ENCODE data around the gene TRAK1. TPM values are rescaled to one million over a fixed set of nuclear protein-coding genes. Genes with fewer than 3 reads are reported as not detected.

Gene TRAK1
- total RNA-seq, 2 experiments from 2014 or later = 23.7 to 25.9 TPM

DNA sequence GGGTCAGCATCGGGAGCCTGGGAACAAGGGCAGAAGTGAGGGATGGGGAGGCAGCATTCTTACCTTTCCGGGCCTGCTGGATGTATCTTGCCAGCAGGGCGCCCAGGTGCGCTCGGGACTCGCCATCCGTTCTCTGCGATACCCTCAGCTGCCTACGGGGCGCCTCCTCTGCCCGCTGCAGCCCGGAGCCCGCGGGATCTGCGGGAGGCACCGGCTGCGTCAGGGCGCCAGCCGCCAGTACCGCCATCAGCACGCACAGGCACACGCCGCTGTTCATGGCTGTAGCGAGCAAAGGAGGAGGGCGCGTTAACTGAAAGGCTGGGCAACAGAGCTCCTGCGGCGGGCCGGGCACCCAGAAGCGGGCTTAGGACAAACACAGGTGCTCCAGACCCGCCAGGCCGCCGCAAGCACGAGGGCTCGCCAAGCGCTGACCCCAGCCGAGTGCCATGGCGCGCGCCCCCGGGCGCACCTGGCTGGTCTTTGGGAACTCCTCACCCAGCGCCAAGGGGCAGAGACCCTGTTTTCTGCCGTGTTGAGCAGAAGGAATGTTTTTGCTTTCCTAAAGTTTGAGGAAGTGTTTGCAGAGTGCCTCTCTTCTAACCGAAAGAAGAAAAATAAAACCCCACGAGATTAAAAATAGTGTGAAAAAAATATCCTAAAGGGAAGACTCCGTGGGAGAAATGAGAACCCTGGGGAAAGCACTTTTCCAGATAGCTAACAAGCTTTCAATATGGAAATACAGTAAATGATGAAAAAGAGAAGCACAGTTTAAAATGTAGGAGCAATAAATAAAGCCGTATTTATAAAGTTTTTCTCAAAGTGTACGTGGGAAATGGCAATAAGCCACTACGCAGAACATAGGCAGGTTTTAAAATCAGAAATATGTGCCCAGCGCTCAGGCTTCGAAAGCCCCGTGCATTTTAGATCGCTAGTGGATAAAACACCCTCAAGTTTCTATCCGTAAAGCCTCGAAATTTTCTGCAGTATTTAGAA, 172.5 kb downstream of the TRAK1 start:
- Mint-ChIP-seq H3K4me3 (no peak overlapping the region), H3K9me3 (no peaks in the 10 kb centered on the region), H3K4me1 (peaks cover 2% of the 10 kb centered on the region), H3K36me3 (ENCODE audit: low read depth) (no peaks in the 10 kb centered on the region), H3K27ac (no peak overlapping the region), H3K27me3 (peaks cover 71% of the 10 kb centered on the region)
- ChIA-PET POLR2A (no interaction called here), CTCF (no interaction called here)
- DNase-seq = no peak

- POLR2A ChIA-PET = no interaction called here
- no peak overlapping the region for H3K4me3 Mint-ChIP-seq
- no peak overlapping the region for H3K27ac Mint-ChIP-seq
- no peaks in the 10 kb centered on the region for H3K9me3 Mint-ChIP-seq
- CTCF ChIA-PET = no interaction called here
- H3K36me3 Mint-ChIP-seq (ENCODE audit: low read depth) = no peaks in the 10 kb centered on the region
- DNase-seq = no peak
- peaks cover 2% of the 10 kb centered on the region for H3K4me1 Mint-ChIP-seq
- peaks cover 72% of the 10 kb centered on the region for H3K27me3 Mint-ChIP-seq
These were observed 173.4 kb downstream of the TRAK1 start for GRCh38 chr3:42264399-42265058.

GRCh38 chr3:42265059-42265991, 174.2 kb downstream of the TRAK1 start:
- Mint-ChIP-seq H3K4me1 (peaks cover 2% of the 10 kb centered on the region), H3K27me3 (peaks cover 67% of the 10 kb centered on the region), H3K27ac (no peak overlapping the region), H3K36me3 (ENCODE audit: low read depth) (no peaks in the 10 kb centered on the region), H3K4me3 (no peak overlapping the region), H3K9me3 (no peaks in the 10 kb centered on the region)
- ChIA-PET CTCF (no interaction called here), POLR2A (no interaction called here)
- DNase-seq = no peak

- Mint-ChIP-seq H3K36me3 (ENCODE audit: low read depth) (no peaks in the 10 kb centered on the region), H3K4me3 (no peak within 1 kb of the TSS), H3K27me3 (peaks cover 68% of the 10 kb centered on the region), H3K9me3 (no peaks in the 10 kb centered on the region), H3K27ac (no peak within 1 kb of the TSS), H3K4me1 (peaks cover 2% of the 10 kb centered on the region)
- DNase-seq = no peak
- CTCF ChIA-PET = no interaction called here
- POLR2A ChIA-PET = no interaction called here
These were observed 174.9 kb downstream of the TRAK1 start, which contains the start of gene CCK for GRCh38 chr3:42266085-42266484. Gene CCK (minus strand): TSS chr3:42266185. CDS start chr3:42263630, 2,555 bp downstream.

- Mint-ChIP-seq H3K4me3 (no peak overlapping the region), H3K9me3 (no peaks in the 10 kb centered on the region), H3K36me3 (ENCODE audit: low read depth) (no peaks in the 10 kb centered on the region), H3K4me1 (peaks cover 2% of the 10 kb centered on the region), H3K27me3 (peaks cover 60% of the 10 kb centered on the region), H3K27ac (no peak overlapping the region)
- POLR2A ChIA-PET = no interaction called here
- no peak for DNase-seq
- CTCF ChIA-PET = no interaction called here
These were observed 176.7 kb downstream of the TRAK1 start for GRCh38 chr3:42267878-42268277.

DNA sequence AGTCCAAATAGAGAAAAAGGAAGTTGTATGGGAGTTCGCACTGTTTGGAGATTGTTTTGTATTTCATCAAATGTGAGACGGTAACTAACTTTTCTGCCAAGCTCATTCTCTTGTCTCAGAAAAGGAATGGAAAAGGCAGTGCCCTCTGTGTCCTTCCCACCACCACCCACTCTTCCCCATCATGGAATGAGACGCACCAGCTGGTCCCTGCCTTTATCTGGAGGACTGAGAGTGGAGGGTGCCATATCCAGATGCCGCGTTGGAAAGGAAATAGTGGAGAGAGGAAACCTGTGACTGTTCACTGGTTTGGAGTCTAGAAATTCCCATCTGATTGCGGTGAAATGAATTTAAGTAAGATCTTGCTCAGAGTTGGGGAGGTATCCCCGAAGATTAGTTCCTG, 178.5 kb downstream of the TRAK1 start:
- CTCF ChIA-PET = no interaction called here

GRCh38 chr3:42270561-42270960, 179.4 kb downstream of the TRAK1 start:
- H3K4me3 Mint-ChIP-seq = no peak overlapping the region
- POLR2A ChIA-PET = no interaction called here
- no peaks in the 10 kb centered on the region for H3K9me3 Mint-ChIP-seq
- H3K4me1 Mint-ChIP-seq = no peaks in the 10 kb centered on the region
- DNase-seq = no peak
- H3K27ac Mint-ChIP-seq = no peak overlapping the region
- CTCF ChIA-PET = no interaction called here
- H3K36me3 Mint-ChIP-seq (ENCODE audit: low read depth) = no peaks in the 10 kb centered on the region
- H3K27me3 Mint-ChIP-seq = peaks cover 38% of the 10 kb centered on the region

More for the DNA sequence above, 178.5 kb downstream of the TRAK1 start:
- Mint-ChIP-seq H3K4me1 (no peaks in the 10 kb centered on the region), H3K9me3 (no peaks in the 10 kb centered on the region), H3K27me3 (peaks cover 46% of the 10 kb centered on the region), H3K4me3 (no peak overlapping the region), H3K36me3 (ENCODE audit: low read depth) (no peaks in the 10 kb centered on the region), H3K27ac (no peak overlapping the region)
- DNase-seq = no peak
- POLR2A ChIA-PET = no interaction called here

- CTCF ChIA-PET = no interaction called here
These were observed 180.6 kb downstream of the TRAK1 start for GRCh38 chr3:42271786-42272185.

DNA sequence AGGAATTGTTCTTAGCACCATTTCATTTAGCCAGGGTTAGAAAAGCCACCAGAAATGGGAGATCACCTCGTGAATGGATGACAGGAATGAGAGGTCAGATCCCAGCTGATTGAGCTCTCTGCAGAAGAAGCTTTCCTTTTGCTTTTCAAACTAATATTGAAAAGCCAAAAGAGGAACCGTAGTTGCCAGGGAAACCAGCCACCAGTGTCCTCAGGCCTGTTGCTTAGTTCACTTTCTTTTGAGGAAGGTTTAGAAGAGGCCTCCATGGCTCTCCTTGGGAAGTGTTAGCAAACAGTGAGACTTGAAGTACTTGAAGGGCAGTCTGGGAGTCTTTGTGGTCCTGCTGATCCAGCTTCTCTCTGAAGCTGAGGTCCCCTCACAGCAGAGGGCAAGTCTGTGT, 182.2 kb downstream of the TRAK1 start:
- peaks cover 1% of the 10 kb centered on the region for H3K9me3 Mint-ChIP-seq
- ChIA-PET CTCF (no interaction called here), POLR2A (no interaction called here)
- H3K27ac Mint-ChIP-seq = no peak overlapping the region
- no peak overlapping the region for H3K4me3 Mint-ChIP-seq
- no peak for DNase-seq
- no peaks in the 10 kb centered on the region for H3K4me1 Mint-ChIP-seq
- H3K36me3 Mint-ChIP-seq (ENCODE audit: low read depth) = no peaks in the 10 kb centered on the region
- H3K27me3 Mint-ChIP-seq = peaks cover 18% of the 10 kb centered on the region

More at GRCh38 chr3:42271786-42272185, 180.6 kb downstream of the TRAK1 start:
- Mint-ChIP-seq H3K4me3 (no peak overlapping the region), H3K27me3 (peaks cover 30% of the 10 kb centered on the region), H3K4me1 (no peaks in the 10 kb centered on the region), H3K27ac (no peak overlapping the region), H3K36me3 (ENCODE audit: low read depth) (no peaks in the 10 kb centered on the region), H3K9me3 (no peaks in the 10 kb centered on the region)
- DNase-seq = no peak
- POLR2A ChIA-PET = no interaction called here

DNA sequence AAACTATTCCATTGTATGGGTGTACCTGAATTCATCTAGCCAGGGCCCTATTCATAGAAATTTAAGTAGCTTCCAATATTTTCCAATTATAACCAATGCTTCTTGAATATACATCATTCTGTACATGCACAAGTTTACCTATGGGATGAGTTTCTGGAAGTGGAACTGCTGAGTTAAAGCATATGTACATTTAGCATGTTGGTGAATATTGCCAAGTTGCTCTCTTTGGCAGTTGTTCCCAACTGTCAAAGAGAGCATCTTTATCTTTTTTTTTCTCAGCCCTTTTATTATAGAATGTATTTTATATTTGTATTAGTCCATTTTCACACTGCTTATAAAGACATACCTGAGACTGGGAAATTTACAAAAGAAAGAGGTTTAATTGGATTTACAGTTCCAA, 183.1 kb downstream of the TRAK1 start:
- peaks cover 1% of the 10 kb centered on the region for H3K36me3 Mint-ChIP-seq (ENCODE audit: low read depth)
- no peak for DNase-seq
- peaks cover 5% of the 10 kb centered on the region for H3K9me3 Mint-ChIP-seq
- peaks cover 17% of the 10 kb centered on the region for H3K27me3 Mint-ChIP-seq
- H3K27ac Mint-ChIP-seq = no peak overlapping the region
- H3K4me1 Mint-ChIP-seq = no peaks in the 10 kb centered on the region
- H3K4me3 Mint-ChIP-seq = no peak overlapping the region
- CTCF ChIA-PET = no interaction called here
- POLR2A ChIA-PET = no interaction called here

DNA sequence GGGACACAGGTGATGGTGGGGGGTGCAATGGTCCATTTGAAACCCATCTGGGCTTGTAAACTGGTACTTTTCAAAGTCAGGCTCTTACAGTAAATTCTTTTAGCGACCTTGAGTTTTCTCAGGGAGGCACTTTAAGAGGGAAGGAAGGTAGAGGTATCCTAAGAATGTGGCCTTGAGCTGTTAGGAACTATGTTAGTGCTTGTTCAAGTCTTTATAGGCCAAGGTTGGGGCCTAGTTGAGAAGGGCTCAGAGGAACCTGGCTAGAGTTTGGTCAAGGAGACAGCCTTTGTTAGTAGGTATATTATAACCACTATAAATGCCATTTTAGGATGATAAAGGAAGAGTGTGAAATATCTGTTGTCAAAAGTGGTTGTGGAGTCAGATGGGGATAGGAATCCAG, 184.1 kb downstream of the TRAK1 start:
- no peak overlapping the region for H3K27ac Mint-ChIP-seq
- ChIA-PET POLR2A (no interaction called here), CTCF (no interaction called here)
- no peak for DNase-seq
- H3K4me3 Mint-ChIP-seq = no peak overlapping the region
- no peaks in the 10 kb centered on the region for H3K4me1 Mint-ChIP-seq
- H3K36me3 Mint-ChIP-seq (ENCODE audit: low read depth) = peaks cover 5% of the 10 kb centered on the region
- peaks cover 13% of the 10 kb centered on the region for H3K9me3 Mint-ChIP-seq
- H3K27me3 Mint-ChIP-seq = peaks cover 13% of the 10 kb centered on the region
